ENCODE results near the gene PITX1.

The PITX1 gene

GRCh38 chr5:135069895-135070657, 36.0 kb upstream of the PITX1 start:
- Histone ChIP-seq H3K36me3 (ENCODE audit: control insufficient read depth, insufficient read depth, low read length) (no peaks in the 10 kb centered on the region), H3K4me3 (ENCODE audit: low read depth, low read length) (no peak overlapping the region), H3K9me3 (ENCODE audit: control insufficient read depth, insufficient read depth, low read length) (no peaks in the 10 kb centered on the region), H3K4me1 (ENCODE audit: control insufficient read depth, insufficient read depth, low read length) (peaks cover 11% of the 10 kb centered on the region; the same call in 1 of the 2 replicates), H3K27ac (ENCODE audit: low read depth, low read length) (no peak overlapping the region), H3K27me3 (ENCODE audit: control insufficient read depth, insufficient read depth, low read length) (peaks cover 85% of the 10 kb centered on the region), H3K9ac (ENCODE audit: low read depth, low read length) (no peak overlapping the region)

DNA sequence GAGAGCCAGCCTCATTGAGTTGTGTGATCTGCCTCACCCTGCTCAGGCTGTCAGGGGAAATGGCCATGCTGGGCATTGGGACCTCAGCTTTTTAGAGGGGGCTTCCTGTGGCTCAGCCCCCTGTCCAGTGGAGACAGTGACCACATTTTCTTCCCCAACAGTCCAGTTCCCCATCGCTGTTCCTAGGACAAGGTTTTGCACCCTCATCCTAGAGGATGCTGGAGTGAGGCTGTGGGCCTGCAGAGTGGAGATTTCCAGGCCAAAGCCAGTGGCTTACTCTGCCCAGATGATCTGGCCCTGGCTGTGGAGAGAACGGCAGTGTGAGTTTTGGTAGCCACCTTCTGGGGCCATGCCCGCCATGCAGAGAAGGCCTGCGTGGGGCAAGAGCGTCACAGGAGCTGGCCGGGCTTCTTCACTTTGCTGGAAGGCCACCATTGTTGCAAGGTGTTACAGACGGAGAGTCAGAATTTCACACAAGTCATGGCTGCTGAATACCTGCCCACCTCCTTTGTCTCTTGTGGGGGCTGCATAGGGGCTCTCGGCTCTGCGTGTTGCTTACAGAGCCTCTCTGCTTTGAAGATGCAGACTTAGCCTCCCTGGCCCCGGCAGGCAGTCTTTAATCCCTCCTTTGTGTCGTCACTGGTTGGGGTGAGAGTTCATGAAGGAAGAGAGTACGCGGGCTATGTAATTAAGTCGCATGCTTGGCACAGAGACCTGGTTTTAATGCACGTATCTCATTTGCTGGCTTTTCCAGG, 35.2 kb upstream of the PITX1 start:
- Histone ChIP-seq H3K36me3 (ENCODE audit: control insufficient read depth, insufficient read depth, low read length) (no peaks in the 10 kb centered on the region), H3K27me3 (ENCODE audit: control insufficient read depth, insufficient read depth, low read length) (peaks cover 77% of the 10 kb centered on the region), H3K9me3 (ENCODE audit: control insufficient read depth, insufficient read depth, low read length) (no peaks in the 10 kb centered on the region), H3K4me3 (ENCODE audit: low read depth, low read length) (no peak overlapping the region), H3K4me1 (ENCODE audit: control insufficient read depth, insufficient read depth, low read length) (peaks cover 11% of the 10 kb centered on the region; the same call in 1 of the 2 replicates), H3K27ac (ENCODE audit: low read depth, low read length) (no peak overlapping the region), H3K9ac (ENCODE audit: low read depth, low read length) (no peak overlapping the region)

DNA sequence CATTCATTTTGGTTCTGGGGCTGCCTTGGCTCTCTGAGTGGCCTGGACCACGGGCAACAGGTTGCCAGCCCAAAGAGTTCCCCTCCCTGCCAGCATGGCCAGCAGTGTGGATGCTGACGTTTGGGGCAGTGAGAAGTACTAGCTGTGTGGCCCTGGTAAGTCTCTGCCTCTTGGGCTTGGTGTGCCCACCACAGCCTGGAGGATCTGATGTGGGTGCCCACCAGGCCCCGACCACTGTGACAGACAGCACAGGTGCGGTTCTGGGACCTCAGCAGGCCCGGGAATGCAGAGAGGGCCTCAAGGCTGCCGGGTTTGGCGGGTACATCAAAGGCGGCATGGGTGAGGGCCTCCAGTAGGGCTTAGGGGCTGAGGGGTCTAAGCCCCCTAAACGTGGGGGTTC, 33.6 kb upstream of the PITX1 start:
- H3K4me1 ChIP-seq (ENCODE audit: control insufficient read depth, insufficient read depth, low read length) = peaks cover 2% of the 10 kb centered on the region; the same call in 1 of the 2 replicates
- H3K36me3 ChIP-seq (ENCODE audit: control insufficient read depth, insufficient read depth, low read length) = no peaks in the 10 kb centered on the region
- peaks cover 63% of the 10 kb centered on the region for H3K27me3 ChIP-seq (ENCODE audit: control insufficient read depth, insufficient read depth, low read length)
- H3K9ac ChIP-seq (ENCODE audit: low read depth, low read length) = no peak overlapping the region
- H3K27ac ChIP-seq (ENCODE audit: low read depth, low read length) = no peak overlapping the region
- H3K4me3 ChIP-seq (ENCODE audit: low read depth, low read length) = no peak overlapping the region
- no peaks in the 10 kb centered on the region for H3K9me3 ChIP-seq (ENCODE audit: control insufficient read depth, insufficient read depth, low read length)

DNA sequence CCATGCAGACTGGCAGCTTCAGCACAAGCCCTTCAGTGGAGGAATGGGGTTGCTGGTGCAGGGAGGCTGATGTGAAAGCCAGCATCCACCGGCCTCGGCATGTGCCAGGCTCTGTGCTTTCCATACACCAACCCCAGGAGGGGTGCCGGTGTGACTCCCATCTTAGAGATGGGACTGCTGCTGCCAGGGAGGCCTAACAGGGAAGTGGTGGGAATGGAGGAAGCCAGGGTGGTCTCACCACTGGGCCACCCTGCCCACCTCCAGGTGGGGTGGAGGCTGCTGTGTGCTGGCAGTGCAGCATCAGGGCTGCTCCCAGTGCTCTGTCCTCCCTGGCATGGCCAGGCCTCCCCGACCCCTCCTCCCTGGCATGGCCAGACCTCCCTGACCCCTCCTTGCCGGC, 32.8 kb upstream of the PITX1 start:
- H3K9me3 ChIP-seq (ENCODE audit: control insufficient read depth, insufficient read depth, low read length) = no peaks in the 10 kb centered on the region
- no peak overlapping the region for H3K27ac ChIP-seq (ENCODE audit: low read depth, low read length)
- no peak overlapping the region for H3K9ac ChIP-seq (ENCODE audit: low read depth, low read length)
- peaks cover 55% of the 10 kb centered on the region for H3K27me3 ChIP-seq (ENCODE audit: control insufficient read depth, insufficient read depth, low read length)
- no peak overlapping the region for H3K4me3 ChIP-seq (ENCODE audit: low read depth, low read length)
- no peaks in the 10 kb centered on the region for H3K36me3 ChIP-seq (ENCODE audit: control insufficient read depth, insufficient read depth, low read length)
- no peaks in the 10 kb centered on the region; the same call in 1 of the 2 replicates for H3K4me1 ChIP-seq (ENCODE audit: control insufficient read depth, insufficient read depth, low read length)

DNA sequence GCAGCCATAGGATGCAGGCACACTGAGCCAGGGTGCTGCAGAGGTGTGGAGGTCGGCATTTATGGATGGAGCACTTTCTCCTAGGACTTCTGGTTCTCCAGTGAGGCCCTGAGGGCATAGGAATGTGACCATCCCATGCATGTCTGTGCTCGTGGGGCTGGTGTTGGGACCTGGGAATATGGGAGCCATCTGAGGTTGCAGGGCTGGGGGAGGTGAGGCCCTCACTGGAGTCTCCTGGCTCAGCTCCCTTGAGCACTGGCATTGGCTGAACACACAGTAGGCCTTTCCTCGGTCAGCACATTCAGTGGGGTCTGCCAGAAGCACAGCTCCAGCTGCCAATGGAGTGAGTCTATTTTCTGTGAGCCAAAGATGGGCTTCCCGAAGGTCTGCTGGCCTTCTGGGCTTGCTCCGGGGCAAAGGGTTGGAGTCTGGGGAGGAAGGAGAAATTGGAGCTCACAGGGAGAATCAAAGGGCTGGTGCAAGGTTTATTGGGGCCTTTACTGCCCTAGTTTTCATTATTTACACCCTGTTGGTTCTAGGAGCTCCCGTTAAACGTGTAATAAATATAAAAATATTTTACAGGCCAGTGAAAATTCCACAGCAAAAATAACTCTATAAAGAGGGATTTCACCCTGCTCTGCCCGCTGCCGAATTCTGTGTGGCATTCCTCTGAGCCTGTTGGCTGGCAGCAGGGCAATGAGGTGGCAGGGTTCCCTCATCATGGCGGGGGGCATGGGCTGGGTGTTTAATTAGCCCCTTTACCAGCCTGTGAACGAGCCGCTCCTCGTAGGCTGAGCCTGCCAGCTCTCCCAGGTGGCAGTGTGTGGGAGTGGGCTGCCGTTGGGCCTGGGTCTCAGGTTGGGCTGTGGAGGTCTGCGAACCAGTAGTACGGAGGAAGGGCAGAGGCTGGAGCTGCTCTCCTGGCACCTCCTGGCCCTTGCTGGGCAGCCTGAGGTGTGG, 31.6 kb upstream of the PITX1 start:
- H3K9ac ChIP-seq (ENCODE audit: low read depth, low read length) = no peak overlapping the region
- H3K4me3 ChIP-seq (ENCODE audit: low read depth, low read length) = no peak overlapping the region
- no peaks in the 10 kb centered on the region; the same call in 1 of the 2 replicates for H3K4me1 ChIP-seq (ENCODE audit: control insufficient read depth, insufficient read depth, low read length)
- peaks cover 43% of the 10 kb centered on the region for H3K27me3 ChIP-seq (ENCODE audit: control insufficient read depth, insufficient read depth, low read length)
- no peak overlapping the region for H3K27ac ChIP-seq (ENCODE audit: low read depth, low read length)
- H3K9me3 ChIP-seq (ENCODE audit: control insufficient read depth, insufficient read depth, low read length) = no peaks in the 10 kb centered on the region
- H3K36me3 ChIP-seq (ENCODE audit: control insufficient read depth, insufficient read depth, low read length) = no peaks in the 10 kb centered on the region

DNA sequence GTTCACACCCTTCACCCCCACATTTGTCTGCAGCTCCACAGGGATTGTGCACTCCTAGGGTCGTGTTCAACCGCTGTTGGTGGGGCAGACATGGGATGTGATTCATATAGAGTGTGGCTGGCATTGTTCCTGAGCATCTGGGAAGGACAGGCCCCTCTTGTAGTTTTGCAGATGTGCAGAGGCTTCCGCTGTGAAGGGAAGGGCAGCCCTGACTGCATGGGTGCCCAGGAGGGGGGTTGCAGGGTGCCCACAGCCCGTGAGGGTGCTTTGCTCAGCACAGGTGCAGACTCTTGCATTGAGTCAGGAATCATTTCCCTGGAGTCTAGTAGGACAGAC, 30.2 kb upstream of the PITX1 start:
- no peak overlapping the region for H3K4me3 ChIP-seq (ENCODE audit: low read depth, low read length)
- H3K9me3 ChIP-seq (ENCODE audit: control insufficient read depth, insufficient read depth, low read length) = no peaks in the 10 kb centered on the region
- H3K36me3 ChIP-seq (ENCODE audit: control insufficient read depth, insufficient read depth, low read length) = no peaks in the 10 kb centered on the region
- no peaks in the 10 kb centered on the region; the same call in 1 of the 2 replicates for H3K4me1 ChIP-seq (ENCODE audit: control insufficient read depth, insufficient read depth, low read length)
- H3K9ac ChIP-seq (ENCODE audit: low read depth, low read length) = no peak overlapping the region
- no peak overlapping the region for H3K27ac ChIP-seq (ENCODE audit: low read depth, low read length)
- peaks cover 31% of the 10 kb centered on the region for H3K27me3 ChIP-seq (ENCODE audit: control insufficient read depth, insufficient read depth, low read length)

GRCh38 chr5:135063511-135064234, 29.6 kb upstream of the PITX1 start:
- Histone ChIP-seq H3K9ac (ENCODE audit: low read depth, low read length) (no peak overlapping the region), H3K36me3 (ENCODE audit: control insufficient read depth, insufficient read depth, low read length) (no peaks in the 10 kb centered on the region), H3K27me3 (ENCODE audit: control insufficient read depth, insufficient read depth, low read length) (peaks cover 28% of the 10 kb centered on the region), H3K27ac (ENCODE audit: low read depth, low read length) (no peak overlapping the region), H3K4me1 (ENCODE audit: control insufficient read depth, insufficient read depth, low read length) (no peaks in the 10 kb centered on the region), H3K4me3 (ENCODE audit: low read depth, low read length) (no peak overlapping the region), H3K9me3 (ENCODE audit: control insufficient read depth, insufficient read depth, low read length) (no peaks in the 10 kb centered on the region)

- Histone ChIP-seq H3K9ac (ENCODE audit: low read depth, low read length) (no peak overlapping the region), H3K36me3 (ENCODE audit: control insufficient read depth, insufficient read depth, low read length) (no peaks in the 10 kb centered on the region), H3K9me3 (ENCODE audit: control insufficient read depth, insufficient read depth, low read length) (no peaks in the 10 kb centered on the region), H3K4me1 (ENCODE audit: control insufficient read depth, insufficient read depth, low read length) (no peaks in the 10 kb centered on the region), H3K27ac (ENCODE audit: low read depth, low read length) (no peak overlapping the region), H3K27me3 (ENCODE audit: control insufficient read depth, insufficient read depth, low read length) (peaks cover 26% of the 10 kb centered on the region), H3K4me3 (ENCODE audit: low read depth, low read length) (no peak overlapping the region)
Observed at GRCh38 chr5:135063056-135063445, 29.0 kb upstream of the PITX1 start.

- Histone ChIP-seq H3K4me1 (ENCODE audit: control insufficient read depth, insufficient read depth, low read length) (no peaks in the 10 kb centered on the region), H3K27me3 (ENCODE audit: control insufficient read depth, insufficient read depth, low read length) (peaks cover 20% of the 10 kb centered on the region), H3K36me3 (ENCODE audit: control insufficient read depth, insufficient read depth, low read length) (no peaks in the 10 kb centered on the region), H3K4me3 (ENCODE audit: low read depth, low read length) (no peak overlapping the region), H3K9me3 (ENCODE audit: control insufficient read depth, insufficient read depth, low read length) (no peaks in the 10 kb centered on the region), H3K9ac (ENCODE audit: low read depth, low read length) (no peak overlapping the region), H3K27ac (ENCODE audit: low read depth, low read length) (no peak overlapping the region)
Observed at GRCh38 chr5:135062216-135063055, 28.4 kb upstream of the PITX1 start.

DNA sequence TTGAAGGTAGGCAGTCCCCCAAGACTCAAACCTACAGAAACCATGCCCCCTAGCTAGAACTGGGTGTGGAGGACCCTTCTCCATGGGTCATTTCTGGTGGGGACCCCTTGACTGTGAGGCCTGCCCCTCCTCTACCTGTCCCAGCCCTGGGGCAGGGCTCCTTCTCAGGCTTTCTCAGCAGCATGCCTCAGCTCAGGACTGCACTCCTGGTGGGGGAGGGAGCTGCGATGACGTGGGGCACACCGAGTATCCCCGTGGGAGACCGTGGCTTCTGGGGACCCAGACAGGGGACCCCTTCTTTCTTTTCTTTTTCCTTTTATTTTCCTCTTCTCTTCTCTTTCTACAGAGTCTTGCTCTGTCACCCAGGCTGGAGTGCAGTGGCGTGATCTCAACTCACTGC, 27.0 kb upstream of the PITX1 start:
- Histone ChIP-seq H3K36me3 (ENCODE audit: control insufficient read depth, insufficient read depth, low read length) (no peaks in the 10 kb centered on the region), H3K9ac (ENCODE audit: low read depth, low read length) (no peak overlapping the region), H3K9me3 (ENCODE audit: control insufficient read depth, insufficient read depth, low read length) (no peaks in the 10 kb centered on the region), H3K4me1 (ENCODE audit: control insufficient read depth, insufficient read depth, low read length) (no peaks in the 10 kb centered on the region), H3K27ac (ENCODE audit: low read depth, low read length) (no peak overlapping the region), H3K27me3 (ENCODE audit: control insufficient read depth, insufficient read depth, low read length) (peaks cover 13% of the 10 kb centered on the region), H3K4me3 (ENCODE audit: low read depth, low read length) (no peak overlapping the region)
